IPS DF 19.7 (cell line): Measurements from ENCODE around the gene TAT.
"Not testable (repeated sequence)": the region's sequence is repeated elsewhere in the genome, so short reads cannot be mapped to it uniquely, and the experiment has no call there.

Source experiments
- DNase-seq: peaks from one replicate; pipeline ENCODE4 v3.0.0-alpha.2; 2013; ENCODE audit warnings: low read depth, low spot score

TAT gene

DNA sequence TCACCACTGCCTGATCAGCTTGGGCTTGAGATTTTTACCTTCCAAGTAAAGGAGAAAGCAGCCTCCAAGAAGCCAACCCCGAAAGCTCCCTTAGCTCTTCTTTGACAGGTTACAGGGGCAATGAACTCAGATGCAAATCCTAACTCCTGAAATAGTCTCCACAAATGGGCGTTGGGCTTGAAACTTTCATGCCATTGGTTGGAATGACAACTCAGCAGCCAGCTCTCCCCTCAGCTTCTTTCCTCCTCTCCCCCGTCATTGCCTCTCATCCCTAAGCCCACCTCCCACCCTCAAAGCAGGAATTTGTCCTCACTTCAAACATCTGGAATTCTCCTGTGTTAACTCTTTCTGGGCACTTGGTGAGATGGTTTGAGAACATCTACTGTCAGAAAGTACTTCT, at the start of gene TAT:
TSS of gene TAT (minus strand) at position 122 of the 400 bp plus-strand sequence. CDS start 677 bp downstream, outside the sequence.
- DNase-seq = no peak

DNA sequence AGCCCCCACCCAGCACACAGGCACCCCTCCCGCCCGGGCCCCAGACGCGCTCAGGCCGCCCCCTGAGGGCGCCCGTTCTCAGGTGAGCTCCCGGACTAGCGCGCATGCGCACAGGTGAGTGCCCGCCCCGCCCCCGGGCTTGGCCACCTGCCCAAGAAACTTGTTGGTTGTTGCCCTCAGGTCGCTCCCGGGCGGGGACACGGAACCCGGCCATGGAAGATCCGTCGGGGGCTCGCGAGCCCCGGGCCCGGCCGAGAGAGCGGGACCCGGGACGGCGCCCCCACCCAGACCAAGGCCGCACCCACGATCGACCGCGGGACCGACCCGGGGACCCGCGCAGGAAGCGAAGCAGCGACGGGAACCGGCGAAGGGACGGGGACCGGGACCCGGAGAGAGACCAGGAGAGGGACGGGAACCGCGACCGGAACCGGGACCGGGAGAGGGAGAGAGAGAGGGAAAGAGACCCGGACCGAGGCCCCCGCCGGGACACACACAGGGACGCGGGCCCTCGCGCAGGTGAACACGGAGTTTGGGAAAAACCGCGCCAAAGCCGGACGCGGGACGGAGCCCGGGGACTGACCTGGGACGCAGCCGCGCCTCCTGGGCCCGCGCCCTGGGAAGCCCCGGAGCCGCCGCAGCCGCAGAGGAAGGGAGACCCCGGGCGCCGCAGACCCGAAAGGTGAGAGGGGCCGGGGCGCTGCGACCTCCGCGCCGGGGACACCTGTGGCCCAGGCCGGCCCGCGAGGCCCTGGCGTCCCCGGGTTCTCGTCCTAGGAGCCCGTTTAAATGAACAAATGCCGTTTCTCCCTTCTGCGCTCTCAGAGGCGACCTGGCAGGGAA, 49.3 kb upstream of the TAT start, which contains the start of gene MARVELD3:
TSS of gene MARVELD3 (plus strand) at position 167 of the 840 bp plus-strand sequence. CDS start at position 213, 46 bp downstream.
- no peak for DNase-seq

DNA sequence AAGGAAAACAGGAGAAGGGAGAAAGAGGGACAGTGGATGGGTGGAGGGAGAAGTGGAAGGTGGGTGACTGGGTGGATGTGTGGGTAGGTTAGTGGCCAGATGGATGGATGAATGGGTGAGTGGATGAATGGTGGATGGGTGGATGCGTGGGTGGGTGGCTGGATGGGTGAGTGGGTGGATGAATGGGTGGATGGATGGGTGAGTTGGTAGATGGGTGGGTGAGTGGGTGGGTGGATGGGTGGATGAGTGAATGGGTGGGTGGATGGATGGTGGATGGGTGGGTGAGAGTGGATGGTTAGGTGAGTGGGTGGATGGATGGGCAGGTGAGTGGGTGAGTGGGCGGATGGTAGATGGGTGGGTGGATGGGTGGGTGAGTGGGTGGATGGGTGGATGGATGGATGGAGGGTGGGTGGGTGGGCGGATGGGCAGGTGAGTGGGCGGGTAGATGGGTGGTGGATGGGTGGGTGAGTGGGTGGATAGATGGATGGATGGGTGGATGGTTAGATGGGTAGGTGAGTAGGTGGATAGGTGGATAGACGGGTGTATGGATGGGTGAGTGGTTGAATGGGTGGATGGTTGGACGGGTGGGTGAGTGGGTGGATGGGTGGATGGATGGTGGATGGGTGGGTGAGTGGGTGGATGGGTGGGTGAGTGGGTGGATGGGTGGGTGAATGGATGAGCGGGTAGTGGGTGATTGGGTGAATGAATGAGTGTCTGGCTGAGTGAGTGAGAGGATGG, 48.4 kb upstream of the TAT start:
- DNase-seq = no peak

DNA sequence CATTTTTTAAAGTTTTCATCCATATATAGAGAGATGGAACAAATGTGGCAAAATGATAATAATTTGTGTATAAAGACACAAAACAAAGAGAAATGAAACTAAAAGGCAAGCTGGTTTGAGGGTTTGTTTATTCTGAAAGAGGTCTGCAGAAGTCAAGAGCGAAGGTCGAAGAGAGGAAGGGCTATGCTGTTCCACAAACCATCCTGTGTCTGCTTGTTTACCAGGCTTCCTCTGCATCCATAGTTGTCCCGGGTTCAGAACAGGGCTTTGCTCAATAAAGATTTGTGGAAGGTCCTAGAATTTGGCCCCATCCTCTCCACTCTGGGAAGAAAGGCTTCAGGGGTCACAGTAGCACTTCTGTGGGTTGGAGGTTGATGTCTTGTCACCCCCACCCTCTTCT, 46.7 kb upstream of the TAT start:
- DNase-seq = no peak

DNA sequence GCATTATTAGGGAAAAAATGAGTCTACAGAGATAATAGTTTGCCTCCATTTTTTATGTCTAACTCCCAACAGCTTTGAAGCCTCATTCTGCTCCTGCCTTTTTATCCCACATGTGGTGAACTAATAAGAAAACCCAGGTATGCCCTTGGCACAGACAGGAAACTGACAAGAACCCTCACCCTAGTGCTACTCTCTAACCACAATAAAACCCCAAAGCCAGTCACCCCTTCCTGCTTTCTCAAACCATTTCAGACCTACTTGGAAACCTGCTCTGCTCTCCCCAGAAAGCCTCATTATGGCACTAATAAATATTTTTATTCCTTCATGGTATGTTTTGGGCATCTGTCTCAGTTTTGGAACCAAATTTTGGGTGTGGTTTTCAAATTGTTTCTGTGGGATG, 45.2 kb upstream of the TAT start:
- DNase-seq = no peak

DNA sequence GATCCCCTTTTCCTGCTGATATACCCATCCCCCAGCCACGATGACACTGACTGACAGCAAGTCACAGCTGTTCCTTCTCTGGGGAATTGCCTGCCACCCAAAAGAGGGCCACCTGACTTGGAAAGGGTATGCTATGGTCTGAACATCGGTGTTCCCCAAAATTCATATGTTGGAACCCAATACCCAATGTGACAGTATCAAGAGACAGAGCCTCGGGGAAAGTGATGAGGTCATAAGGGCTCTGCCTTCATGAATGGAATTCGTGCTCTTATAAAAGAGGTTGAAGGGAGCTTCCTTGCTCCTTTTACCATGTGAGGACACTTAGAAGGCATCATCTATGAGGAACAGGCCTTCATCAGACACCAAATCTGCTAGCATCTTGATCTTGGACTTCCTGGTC, 41.5 kb upstream of the TAT start:
- DNase-seq = no peak

DNA sequence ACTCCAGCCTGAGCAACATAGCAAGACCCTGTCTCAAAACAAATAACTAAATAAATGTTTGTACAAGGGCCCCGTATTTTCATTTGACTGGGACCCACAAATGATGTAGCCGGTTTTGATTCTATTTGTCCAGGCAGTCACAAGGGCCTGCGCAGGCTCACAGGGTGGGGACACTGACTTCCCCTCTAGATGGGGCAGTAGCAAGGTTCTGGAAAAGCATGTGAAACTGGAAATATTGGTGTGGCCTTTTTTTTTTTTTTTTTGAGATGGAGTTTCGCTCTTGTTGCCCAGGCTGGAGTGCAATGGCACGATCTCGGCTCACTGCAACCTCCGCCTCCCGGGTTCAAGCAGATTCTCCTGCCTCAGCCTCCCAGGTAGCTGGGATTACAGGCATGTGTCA, 38.1 kb upstream of the TAT start:
- not testable (repeated sequence) for DNase-seq

DNA sequence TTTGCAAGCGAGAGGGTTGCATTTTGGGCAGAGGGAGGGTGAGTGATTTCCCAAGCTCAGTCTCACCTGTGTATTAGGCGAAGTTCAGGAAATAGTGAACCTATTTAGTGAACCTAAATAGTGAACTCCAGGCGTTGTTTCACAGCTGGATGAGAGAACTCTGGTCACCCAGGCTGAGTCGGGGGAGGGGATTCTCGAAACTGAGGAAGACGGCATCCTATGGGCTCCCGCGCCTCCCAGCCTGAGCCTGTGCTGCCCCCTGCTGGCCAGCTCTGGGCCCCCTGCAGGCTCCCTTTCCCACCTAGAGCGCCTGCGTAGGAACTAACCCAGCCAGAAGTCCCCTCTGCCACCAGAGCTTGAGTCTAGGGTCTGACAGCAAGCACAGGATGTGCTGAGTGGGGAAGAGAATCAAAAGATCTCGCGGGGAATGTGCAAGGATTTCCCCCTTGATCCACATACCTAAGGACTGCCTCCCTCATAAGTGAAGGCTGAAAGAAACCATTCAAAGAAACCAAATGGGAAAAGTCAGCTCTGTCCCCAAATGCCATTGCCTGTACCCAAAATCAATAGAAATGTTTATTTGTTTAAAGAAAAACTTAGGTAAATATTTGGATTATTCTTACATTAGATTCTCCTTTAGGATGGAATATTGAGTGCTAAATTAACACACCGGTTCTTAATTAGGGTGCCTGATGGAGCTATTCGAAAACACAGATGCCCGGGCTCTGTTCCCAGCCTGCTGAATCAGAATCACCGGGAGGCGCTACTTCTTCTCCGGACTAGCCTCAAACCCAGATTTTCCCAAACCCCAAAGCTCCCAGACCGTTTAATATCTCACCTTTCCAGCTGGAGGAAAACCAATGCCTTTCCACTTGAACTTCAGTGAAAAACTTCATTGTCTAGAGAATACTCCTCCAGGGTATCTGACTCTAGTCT, 34.3 kb upstream of the TAT start:
- DNase-seq = no peak

DNA sequence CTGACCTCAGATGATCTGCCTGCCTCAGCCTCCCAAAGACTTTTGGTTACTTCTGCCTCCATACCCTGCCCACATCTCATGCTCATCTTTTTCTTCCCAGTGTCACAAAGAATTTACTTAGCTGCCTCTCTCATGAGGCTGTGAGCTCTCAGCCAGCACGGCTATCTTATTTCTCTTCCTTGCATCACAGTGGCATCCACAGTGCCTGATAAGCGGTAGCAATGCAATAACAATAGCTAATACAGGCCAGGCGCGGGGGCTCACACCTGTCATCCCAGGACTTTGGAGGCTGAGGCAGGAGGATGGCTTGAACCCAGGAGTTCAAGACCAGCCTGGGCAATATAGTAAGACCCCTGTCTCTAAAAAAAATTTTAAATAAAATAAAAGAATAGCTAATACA, 33.6 kb upstream of the TAT start:
- DNase-seq = no peak

DNA sequence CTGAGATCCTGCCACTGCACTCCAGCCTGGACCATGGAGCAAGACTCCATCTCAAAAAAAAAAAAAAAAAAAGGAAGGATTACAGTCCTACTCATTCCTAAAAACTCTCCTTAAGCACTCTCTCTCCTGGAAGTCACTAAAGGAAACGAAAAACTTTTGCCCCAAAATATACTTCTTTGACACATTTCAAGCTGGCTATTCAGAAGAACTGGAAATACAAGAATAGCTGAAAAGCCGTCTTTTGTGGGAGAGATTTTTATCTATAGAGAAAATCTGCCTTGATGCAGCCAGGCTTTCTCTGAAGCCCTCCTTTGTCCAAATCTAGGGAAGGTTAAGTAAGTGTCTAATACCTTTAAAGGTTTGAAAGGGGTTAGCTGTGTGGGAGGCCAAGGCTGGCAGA, 32.2 kb upstream of the TAT start:
- DNase-seq = no peak

DNA sequence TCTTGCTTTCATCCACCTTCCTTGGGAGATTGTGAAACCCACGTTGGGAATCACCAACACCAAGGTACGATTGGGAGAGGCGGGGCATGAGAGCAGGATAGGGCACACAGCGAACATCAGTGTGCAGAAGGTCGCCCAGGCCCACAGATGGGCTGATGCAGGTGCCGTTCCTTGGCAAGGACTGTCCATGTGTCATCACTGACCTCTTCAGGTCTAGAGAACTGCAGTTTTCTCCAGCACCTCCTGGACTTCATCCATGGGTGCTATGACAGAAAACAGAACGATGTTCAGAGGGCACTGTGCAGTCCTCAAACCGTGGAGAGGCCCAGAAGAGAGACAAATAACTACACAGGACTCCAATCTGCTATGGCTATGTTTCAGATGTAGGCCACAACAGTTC, 23.9 kb upstream of the TAT start:
- no peak for DNase-seq

DNA sequence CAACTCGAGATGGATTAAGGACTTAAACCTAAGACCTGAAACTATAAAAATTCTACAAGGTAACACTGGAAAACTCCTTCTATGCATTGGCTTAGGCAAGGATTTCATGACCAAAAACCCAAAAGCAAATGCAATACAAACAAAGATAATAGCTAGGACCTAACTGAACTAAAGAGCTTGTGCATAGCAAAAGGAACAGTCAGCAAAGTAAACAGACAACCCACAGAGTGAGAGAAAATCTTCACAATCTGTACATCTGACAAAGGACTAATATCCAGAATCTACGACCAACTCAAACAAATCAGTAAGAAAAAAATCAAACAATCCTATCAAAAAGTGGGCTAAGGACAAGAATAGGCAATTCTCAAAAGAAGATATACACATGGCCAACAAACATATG, 21.5 kb upstream of the TAT start:
- DNase-seq = not testable (repeated sequence)

DNA sequence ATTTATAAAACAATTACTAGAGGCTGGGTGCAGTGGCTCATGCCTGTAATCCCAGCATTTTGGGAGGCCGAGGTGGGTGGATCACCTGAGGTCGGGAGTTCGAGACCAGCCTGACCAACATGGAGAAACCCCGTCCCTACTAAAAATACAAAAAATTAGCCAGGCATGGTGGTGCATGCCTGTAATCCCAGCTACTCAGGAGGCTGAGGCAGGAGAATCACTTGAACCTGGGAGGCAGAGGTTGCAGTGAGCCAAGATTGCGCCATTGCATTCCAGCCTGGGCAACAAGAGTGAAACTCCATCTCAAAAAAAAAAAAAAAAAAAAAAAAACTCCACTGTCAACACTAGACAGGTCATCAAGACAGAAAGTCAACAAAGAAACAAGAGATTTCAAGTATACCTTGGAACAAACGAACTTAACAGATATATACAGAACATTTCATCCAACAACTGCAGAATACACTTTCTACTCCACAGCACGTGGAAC, 18.5 kb upstream of the TAT start:
- not testable (repeated sequence) for DNase-seq

DNA sequence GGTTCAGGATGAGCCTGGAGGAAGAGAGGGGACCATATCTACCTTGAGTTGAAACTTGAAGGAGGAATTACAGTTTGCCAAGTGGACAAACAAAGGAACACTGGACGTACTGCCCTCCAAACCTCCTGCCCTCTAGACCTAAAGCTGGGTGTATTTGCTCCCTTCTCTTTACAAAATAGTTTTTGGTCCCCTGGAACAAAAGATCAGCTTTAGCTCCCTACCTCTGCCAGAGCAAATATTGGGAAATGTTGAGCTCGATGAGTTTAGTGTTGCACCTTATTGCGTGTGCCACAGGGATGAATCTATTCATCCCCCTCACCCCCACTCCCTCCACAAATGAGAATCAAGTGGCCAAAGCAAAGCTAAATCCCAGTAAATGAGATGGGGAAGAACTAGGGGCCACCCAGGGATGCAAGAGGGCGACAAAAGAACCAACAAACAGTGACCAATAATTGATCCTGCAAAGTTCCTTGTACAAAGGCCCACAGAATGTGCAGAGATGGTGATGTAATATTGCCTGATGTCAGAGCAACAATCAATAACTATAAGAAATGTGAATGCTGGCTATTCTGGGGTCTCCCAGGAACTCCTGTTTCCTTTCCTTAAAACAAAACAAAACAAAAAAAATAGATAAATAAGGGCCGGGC, 17.2 kb upstream of the TAT start:
- DNase-seq = no peak

DNA sequence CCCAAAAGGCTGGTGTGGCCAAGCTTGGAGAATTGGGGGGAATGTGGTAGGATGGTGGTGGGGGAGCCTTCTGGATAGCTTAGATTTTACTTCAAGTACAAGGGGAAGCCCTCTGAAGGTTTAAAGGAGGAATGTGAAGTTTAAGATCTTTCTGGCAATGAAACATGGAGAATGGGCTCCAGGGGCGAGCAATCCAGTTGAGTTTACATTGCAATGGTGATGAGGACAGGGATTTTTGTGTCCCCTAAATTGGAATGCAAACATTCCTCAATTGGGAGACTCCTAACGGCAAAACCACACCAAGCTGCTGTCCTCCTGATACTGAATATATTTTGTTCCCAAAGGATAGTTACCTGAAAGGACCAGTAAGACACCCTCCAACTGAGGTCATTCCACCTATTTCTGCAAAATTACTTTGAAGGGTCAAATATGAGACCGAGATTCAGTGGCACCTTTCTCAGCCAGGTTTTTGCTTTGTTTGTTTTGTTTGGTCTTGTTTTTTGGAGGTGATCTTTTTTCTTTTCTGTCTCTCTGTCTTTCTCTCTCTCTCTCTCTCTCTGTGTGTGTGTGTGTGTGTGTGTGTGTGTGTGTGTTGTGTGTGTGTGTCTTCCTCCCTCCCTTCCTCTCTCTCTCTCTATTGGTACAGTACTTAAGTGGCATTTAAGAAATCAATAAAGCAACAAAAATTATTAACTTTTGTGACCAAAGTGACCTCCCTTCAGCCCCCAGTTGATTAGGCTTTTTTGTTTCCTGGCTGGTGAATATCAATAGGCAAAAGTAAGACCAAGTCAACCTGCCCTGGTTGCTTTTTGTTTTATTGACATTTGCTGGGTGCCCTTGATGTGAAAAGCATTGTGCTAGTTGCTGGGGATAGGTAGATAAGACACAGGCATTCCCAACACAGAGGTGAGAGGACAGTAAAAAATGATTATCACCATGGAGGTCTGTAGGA, 16.4 kb upstream of the TAT start:
- no peak for DNase-seq

DNA sequence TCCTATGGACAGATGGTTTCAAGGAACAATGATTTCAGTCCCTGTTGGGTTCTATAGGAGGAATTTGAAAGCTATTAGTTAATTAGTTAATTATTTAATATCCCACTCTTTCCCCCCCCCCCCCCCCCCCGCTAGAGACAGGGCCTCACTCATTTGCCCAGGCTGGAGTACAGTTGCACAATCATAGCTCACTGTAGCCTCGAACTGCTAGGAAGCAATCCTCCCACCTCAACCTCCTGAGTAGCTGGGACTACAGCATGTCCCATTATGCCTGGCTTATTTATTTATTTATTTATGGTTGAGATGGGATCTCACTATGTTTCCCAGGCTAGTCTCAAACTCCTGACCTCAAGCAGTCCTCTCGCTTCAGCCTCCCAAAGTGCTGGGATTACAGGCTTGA, 15.0 kb upstream of the TAT start:
- no peak for DNase-seq

DNA sequence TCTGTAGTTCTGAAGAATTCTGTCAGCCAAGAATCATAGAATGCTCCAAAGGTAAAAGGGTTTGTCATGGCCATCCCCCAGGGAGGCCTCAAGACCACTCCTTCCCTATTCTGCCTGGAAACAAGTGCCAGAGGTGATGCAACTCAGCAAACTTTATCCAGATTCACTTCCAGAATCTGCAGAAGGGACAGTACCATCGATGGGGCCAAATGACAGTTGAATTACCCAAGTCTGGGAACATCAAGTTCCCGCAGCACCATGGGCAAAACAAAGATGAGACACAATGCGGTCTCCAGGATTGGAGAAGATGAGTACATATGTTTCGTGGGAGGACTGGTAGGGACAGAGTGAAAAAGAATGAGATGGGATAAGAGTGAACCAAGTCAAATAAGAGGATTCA, 13.7 kb upstream of the TAT start:
- DNase-seq = no peak

DNA sequence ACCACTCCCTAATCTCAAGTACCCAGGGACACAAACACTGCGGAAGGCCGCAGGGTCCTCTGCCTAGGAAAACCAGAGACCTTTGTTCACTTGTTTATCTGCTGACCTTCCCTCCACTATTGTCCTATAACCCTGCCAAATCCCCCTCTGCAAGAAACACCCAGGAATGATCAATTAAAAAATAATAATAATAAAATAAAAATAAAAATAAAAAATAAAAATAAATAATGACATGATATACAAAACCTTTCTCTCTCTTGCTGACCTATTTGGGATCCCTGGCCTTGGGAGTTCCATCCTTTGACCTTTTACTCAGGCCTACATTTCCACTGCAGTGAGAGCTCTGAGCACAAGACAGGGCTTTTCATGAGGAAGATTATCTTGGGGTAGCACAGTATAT, 13.2 kb upstream of the TAT start:
- DNase-seq = not testable (repeated sequence)

DNA sequence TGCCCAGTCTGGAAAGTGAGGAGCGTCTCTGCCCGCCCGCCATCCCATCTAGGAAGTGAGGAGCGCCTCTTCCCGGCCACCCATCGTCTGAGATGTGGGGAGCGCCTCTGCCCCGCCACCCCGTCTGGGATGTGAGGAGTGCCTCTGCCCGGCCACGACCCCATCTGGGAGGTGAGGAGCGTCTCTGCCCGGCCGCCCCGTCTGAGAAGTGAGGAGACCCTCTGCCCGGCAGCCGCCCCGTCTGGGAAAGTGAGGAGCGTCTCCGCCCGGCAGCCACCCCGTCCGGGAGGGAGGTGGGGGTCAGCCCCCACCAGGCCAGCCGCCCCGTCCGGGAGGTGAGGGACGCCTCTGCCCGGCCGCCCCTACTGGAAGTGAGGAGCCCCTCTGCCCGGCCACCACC, 12.4 kb upstream of the TAT start:
- not testable (repeated sequence) for DNase-seq

DNA sequence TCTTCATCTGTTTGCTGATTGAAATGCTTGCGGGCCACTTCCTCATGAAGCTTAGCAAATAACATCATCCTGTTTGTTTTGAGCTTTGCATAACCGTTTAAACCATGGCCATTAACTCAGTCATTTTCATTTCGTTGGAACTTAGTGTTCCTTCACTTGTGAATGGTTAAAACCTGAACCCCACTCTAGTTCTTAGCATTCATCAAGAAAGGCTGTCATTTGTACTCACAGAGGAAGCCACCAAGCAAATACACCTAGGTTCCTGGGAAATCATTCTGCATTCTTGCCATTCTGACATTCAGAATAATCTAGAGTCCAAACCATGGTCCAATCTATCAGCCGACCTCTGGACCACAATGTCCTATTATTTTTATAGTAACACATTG, 8.4 kb upstream of the TAT start:
- DNase-seq = no peak
